Activated CD8-positive, alpha-beta memory T cell treated with anti-CD3 and anti-CD28 coated beads, Interleukin-2, amount 50 U/mL, for 1 hour (primary cell): ENCODE data around the gene KRTAP19-6.
"Not testable (repeated sequence)": the region's sequence is repeated elsewhere in the genome, so short reads cannot be mapped to it uniquely, and the experiment has no call there.

Source experiments
- DNase-seq: peaks from one replicate; pipeline ENCODE4 v3.0.0-alpha.2; 2020; ENCODE audit errors: extremely low read depth

KRTAP19-6 gene, protein sequence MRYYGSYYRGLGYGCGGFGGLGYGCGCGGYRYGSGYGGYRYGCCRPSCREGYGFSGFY

DNA sequence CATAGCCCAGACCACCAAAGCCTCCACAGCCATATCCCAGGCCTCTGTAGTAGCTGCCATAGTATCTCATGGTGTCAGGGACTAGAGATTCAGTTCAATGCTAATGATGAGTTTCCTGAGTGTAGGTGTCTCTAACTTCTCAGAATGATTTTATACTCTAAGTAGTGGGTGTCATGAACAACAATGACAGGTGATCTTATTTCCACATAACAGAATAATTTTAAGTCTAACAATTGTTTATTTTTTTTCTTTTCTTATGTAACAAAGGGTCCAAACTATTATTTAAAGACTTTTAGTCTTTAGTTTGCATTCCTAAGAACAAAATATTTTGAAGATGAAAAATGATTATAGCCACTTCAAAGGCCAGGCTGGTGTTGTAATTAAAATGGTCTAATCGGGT is at the start of gene KRTAP19-6:
KRTAP19-6 (minus strand) TSS at position 101 of the 400 bp plus-strand sequence; CDS start at position 70, 31 bp downstream.
- no peak for DNase-seq

DNA sequence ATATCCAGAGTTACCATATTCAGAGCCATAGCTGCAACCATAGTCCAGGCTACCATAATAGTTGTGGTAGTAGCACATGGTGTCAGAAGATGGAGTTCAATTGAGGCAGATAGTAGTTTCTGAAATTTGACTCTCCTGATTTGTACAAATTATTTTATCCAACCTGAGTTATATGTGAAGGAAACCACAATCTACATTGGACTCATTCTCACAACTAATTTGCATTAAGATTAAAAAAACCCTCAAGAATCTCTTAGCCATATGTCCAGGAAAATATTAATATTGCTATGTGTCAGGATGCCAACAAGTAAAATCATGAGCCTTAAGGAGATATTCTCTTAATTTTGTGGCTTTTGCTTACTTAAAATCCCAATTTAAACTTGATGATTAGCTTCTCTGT is 48.6 kb upstream of the KRTAP19-6 start, which contains the start of gene KRTAP22-2:
KRTAP22-2 (minus strand) TSS at position 101 of the 400 bp plus-strand sequence.
- no peak for DNase-seq

DNA sequence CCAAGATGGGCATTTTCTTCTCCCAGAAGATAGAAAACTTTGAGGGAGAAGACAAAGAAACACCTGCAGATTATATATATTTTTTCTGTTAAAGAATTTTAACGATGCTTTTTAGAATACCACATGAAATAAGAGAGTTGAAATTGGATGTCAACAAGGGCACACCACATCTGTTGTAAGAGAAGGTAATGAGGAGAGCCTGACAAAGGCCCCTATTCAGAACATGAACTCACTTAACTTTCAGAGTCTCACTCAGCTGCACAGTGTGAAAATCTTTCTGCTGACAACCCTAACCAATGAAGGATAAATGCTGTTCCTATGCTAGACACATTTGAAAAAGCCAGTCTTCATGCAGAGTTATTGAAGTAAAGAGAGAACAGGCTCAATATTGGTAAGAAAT is 41.2 kb upstream of the KRTAP19-6 start:
- DNase-seq = no peak

DNA sequence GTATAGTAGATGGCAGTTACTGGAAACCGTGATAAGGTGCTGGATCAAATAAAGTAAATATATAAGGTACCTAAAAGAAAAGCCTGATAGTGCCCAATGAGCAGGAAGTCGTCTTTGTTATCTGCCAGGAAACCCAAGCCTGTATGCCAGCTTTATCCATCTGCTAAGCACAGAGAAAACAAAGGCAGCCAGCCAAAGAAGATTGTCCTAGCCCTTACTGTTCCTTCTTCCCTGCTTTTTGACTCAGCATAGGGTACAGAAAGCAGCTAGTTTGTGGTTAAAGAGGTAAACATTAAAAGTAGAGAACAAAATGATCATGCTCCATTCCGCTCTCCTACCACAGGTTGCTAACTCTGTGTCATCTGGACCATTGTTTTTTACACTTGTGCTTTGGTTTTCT is 38.5 kb upstream of the KRTAP19-6 start:
- DNase-seq = no peak

DNA sequence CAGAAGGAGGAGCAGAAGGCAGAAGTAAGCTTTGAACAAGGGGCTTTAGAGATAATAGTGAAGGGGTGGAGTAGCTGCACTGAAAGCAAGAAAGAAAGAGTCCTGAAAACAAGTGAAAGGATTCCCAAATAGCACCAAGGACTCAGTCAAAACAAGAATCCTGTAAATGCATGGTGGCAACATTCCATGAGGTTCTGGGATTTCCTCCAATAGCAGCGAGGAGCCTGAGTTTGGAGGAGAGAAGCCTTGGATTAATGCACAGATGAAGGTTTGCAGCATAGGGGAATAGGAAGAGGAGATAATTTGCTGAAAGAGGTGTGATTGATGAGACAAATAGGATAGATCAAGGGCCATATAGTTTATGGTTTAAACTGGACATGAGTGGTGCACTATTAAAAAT is 37.7 kb upstream of the KRTAP19-6 start:
- DNase-seq = no peak

DNA sequence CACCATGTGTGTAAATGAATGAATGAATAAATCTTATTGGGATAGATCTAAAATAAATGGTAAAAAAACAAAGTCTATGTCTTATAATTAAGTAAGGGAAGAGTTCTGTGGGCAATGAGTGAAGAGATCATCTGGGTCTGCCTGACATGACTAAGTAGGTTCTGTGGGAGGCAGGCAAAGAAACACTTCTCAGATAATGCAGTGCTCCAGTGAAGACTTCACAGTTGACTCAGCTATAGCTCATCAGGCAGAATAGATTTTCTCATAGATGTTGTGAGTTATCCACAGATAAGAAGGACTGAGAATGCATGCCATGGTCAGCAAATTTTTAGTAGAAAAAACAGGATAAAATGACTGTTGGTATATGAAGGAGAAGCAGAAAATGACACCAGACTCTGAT is 36.1 kb upstream of the KRTAP19-6 start:
- no peak for DNase-seq

GRCh38 chr21:30567617-30568016 is 26.0 kb upstream of the KRTAP19-6 start:
- no peak for DNase-seq

- DNase-seq = no peak
Measured at GRCh38 chr21:30563630-30564029, 22.0 kb upstream of the KRTAP19-6 start.

GRCh38 chr21:30563072-30563471 is 21.4 kb upstream of the KRTAP19-6 start:
- DNase-seq = no peak

- DNase-seq = no peak
Measured at GRCh38 chr21:30561957-30562356, 20.3 kb upstream of the KRTAP19-6 start.

- DNase-seq = no peak
Measured at GRCh38 chr21:30561264-30561895, 19.7 kb upstream of the KRTAP19-6 start, which contains the start of gene KRTAP19-7. Gene KRTAP19-7 (minus strand): TSS chr21:30561314. CDS start chr21:30561289, 25 bp downstream.

GRCh38 chr21:30555095-30555494 is 13.4 kb upstream of the KRTAP19-6 start:
- no peak for DNase-seq

GRCh38 chr21:30552782-30553181 is 11.1 kb upstream of the KRTAP19-6 start:
- no peak for DNase-seq

DNA sequence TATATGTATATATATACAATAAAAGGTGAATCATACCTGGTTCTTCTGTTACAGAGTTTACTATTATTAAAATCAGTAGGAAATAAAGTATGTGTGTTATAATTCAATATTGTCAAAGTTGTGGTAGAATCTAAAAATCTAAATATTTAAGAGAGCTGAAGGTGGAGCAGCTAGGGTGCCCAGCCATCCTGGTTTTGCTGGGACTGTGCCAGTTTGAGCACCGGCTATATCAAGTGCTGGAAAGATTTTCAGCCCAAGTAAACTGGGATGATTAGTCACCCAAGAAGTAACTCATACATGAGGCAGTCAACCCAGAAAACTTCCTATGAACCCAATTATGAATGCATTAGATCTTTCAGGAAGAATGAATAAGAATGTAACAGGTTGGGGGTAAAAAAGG is 22.8 kb downstream of the KRTAP19-6 start:
- DNase-seq = no peak

GRCh38 chr21:30515681-30516080 is 26.0 kb downstream of the KRTAP19-6 start:
- no peak for DNase-seq

DNA sequence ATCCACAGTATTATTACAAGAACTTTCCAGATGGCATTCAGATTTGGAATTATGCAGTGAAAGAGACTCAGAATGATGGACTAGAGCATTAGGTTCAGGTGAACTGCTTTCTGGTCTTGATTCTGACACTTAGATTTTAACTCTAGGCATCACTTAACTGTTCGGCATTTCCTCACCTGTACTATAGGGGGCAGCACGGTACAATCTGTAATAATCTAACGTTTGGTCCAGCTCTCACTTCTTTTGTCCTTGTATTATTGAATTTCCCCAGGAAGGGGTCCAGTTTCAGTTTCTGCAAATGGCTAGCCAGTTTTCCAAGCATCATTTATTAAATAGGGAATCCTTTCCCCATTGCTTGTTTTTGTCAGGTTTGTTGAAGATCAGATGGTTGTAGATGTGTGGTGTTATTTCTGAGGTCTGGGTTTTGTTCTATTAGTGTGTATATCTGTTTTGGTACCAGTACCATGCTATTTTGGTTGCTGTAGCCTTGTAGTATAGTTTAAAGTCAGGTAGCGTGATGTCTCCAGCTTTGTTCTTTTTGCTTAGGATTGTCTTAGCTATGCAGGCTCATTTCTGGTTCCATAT is 36.0 kb downstream of the KRTAP19-6 start:
- not testable (repeated sequence) for DNase-seq

- no peak for DNase-seq
Measured at GRCh38 chr21:30502041-30502440, 39.6 kb downstream of the KRTAP19-6 start, which contains the start of gene KRTAP19-5. Gene KRTAP19-5 (minus strand): TSS chr21:30502141. CDS start chr21:30502090, 51 bp downstream.

GRCh38 chr21:30497065-30497464 is 44.6 kb downstream of the KRTAP19-6 start, which contains the start of gene KRTAP19-4:
Gene KRTAP19-4 (minus strand): TSS chr21:30497165. CDS start chr21:30497110, 55 bp downstream.
- DNase-seq = no peak

DNA sequence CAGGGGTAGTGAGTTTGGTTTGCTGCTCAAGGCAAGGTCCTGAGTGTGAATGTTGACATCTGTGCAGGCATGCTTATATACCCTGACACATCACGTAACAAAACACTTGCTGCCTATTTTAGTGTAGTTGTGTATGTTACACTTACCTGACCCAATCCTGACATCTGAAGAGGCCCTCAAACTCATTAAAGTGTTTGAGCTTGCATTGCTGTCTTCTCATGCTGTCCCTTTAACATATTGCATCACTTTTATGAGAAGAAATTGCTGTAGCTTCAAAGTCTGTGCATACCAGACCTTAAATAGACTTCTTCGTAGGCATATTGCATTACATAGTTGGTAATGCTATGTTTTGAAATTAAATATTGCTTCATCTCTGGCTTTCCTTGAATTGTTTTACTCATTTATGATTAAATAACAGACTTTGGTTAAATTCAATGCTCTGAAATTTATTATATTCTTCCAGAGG is 49.7 kb downstream of the KRTAP19-6 start, which contains the start of gene KRTAP19-3:
KRTAP19-3 (minus strand) TSS at position 51 of the 466 bp plus-strand sequence. CDS start 56 bp downstream, outside the sequence.
- no peak for DNase-seq
